Activated naive CD4-positive, alpha-beta T cell treated with anti-CD3 and anti-CD28 coated beads, Interleukin-2, amount 50 U/mL, for 72 hours (primary cell): ENCODE measurements around the gene PPAN. TPM values are rescaled to one million over a fixed set of nuclear protein-coding genes. Genes with fewer than 3 reads are reported as not detected.

ENCODE experiments used
- ATAC-seq, 2 donors: fragments of 150-1000 bp; cut with Tn5 transposase; 2 replicates each; pipeline ENCODE4 v1.10.0; 2021; ENCODE audit warnings: mild to moderate bottlenecking in 2 of 2, moderate library complexity in 2 of 2
- DNase-seq, 2 donors: peaks; one replicate each; pipeline ENCODE4 v3.0.0; 2021 to 2022; ENCODE audit warnings: low spot score in 2 of 2
- H3K27ac Mint-ChIP-seq, 2 donors: one replicate each; pipeline ENCODE4 v1.8.0; 2022; ENCODE audit warnings: mild to moderate bottlenecking in 2 of 2, mixed read lengths in 2 of 2
- H3K36me3 Mint-ChIP-seq, 2 donors: one replicate each; pipeline ENCODE4 v1.8.0; 2022; ENCODE audit warnings: mixed read lengths in 2 of 2
- H3K9me3 Mint-ChIP-seq, 2 donors: one replicate each; pipeline ENCODE4 v1.8.0; 2022; ENCODE audit warnings: mixed read lengths in 2 of 2
- total RNA-seq, 2 donors: library from RNA; stranded (reverse); gene quantifications; one replicate each; pipeline ENCODE4 v1.2.3, GENCODE V29; 2022

PPAN gene
- total RNA-seq, 2 donors from 2014 or later: 52.7 to 209 TPM

- Mint-ChIP-seq H3K27ac (peak overlapping the region in 1 of 2 donors; percentile 60), H3K36me3 (peaks cover 11 to 23% of the 10 kb centered on the region in 2 donors), H3K9me3 (no peaks in the 10 kb centered on the region)
- ATAC-seq (no peak), DNase-seq (no peak)
Measured at GRCh38 chr19:10116866-10117616, 10.9 kb downstream of the PPAN start.

GRCh38 chr19:10118960-10119359 lies 12.8 kb downstream of the PPAN start:
- DNase-seq: peak in 1 of 2 donors; percentile 10
- Mint-ChIP-seq H3K9me3 (no peaks in the 10 kb centered on the region), H3K36me3 (peaks cover 11 to 12% of the 10 kb centered on the region in 2 donors), H3K27ac (peak overlapping the region; percentile 96)
- peak; percentile 1 to 4 for ATAC-seq

DNA sequence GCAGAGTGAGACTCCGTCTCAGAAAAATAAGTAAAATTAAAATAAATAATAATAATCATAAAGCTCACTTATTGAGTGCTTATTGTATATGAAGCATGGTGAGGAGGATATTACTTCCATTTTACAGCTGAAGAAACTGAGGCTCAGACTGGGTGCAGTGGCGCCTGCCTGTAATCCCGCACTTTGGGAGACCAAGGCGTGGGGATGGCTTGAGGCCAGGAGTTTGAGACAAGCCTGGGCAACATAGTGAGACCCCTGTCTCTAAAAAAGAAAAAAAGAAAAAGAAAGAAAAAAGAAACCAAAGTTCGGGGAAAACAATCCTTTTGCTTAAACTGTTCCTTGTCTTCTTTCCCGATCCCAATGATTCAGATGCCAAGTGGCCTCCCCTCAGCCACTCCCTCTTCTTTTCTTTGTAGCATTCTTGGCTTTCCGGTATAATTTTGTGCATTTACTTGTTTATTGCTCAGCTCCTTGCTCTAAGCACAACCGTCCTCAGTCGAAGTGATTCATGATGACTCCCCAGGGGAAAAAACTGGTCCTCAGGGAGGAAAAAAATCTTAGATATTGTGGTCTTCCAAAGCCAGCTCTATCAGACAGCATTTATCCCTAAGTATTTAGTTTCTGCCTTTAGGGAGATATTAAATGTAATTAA lies 14.5 kb downstream of the PPAN start:
- Mint-ChIP-seq H3K9me3 (no peaks in the 10 kb centered on the region), H3K27ac (no peak overlapping the region), H3K36me3 (peaks cover 11 to 12% of the 10 kb centered on the region in 2 donors)
- ATAC-seq: no peak
- no peak for DNase-seq

GRCh38 chr19:10122045-10122444 lies 15.9 kb downstream of the PPAN start:
- H3K27ac Mint-ChIP-seq: peak overlapping the region in 1 of 2 donors; percentile 27
- no peaks in the 10 kb centered on the region for H3K9me3 Mint-ChIP-seq
- peaks cover 11 to 12% of the 10 kb centered on the region in 2 donors for H3K36me3 Mint-ChIP-seq
- DNase-seq (no peak), ATAC-seq (no peak)

DNA sequence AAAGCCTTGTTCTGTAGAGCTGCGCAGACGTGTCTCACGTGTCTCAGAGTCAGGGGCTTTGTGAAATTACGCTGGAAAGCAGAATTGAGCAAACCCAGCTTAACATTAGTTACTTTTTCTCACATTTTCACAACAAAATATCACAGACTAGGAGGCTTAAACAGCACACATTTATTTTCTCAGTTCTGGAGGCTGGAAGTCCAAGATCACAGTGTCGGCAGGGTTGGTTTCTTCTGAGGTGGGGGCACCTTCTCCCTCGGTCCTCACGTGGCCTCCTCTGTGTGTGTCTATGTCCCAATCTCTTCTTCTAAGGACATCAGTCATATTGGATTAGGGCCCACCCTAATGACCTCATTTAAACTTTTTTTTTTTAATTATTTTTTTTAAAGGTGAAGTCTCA lies 18.3 kb downstream of the PPAN start:
- Mint-ChIP-seq H3K27ac (peak overlapping the region in 1 of 2 donors; percentile 7), H3K36me3 (peaks cover 4 to 5% of the 10 kb centered on the region in 2 donors), H3K9me3 (no peaks in the 10 kb centered on the region)
- no peak for ATAC-seq
- no peak for DNase-seq

- DNase-seq: no peak
- no peak for ATAC-seq
- peak overlapping the region in 1 of 2 donors; percentile 65 for H3K27ac Mint-ChIP-seq
Measured at GRCh38 chr19:10126213-10126639, 20.1 kb downstream of the PPAN start.

GRCh38 chr19:10132905-10133304 lies 26.7 kb downstream of the PPAN start:
- H3K36me3 Mint-ChIP-seq: peaks cover 8 to 27% of the 10 kb centered on the region in 2 donors
- peak overlapping the region in 1 of 2 donors; percentile 40 for H3K27ac Mint-ChIP-seq
- DNase-seq (no peak), ATAC-seq (no peak)
- no peaks in the 10 kb centered on the region for H3K9me3 Mint-ChIP-seq

More at GRCh38 chr19:10126213-10126639, 20.1 kb downstream of the PPAN start:
- Mint-ChIP-seq H3K36me3 (peaks cover 0 to 6% of the 10 kb centered on the region in 2 donors), H3K9me3 (no peaks in the 10 kb centered on the region)

GRCh38 chr19:10133596-10133995 lies 27.4 kb downstream of the PPAN start:
- ATAC-seq (peak in 1 of 2 donors; percentile 4), DNase-seq (no peak)
- Mint-ChIP-seq H3K27ac (peak overlapping the region in 1 of 2 donors; percentile 4), H3K36me3 (peaks cover 11 to 29% of the 10 kb centered on the region in 2 donors), H3K9me3 (no peaks in the 10 kb centered on the region)

GRCh38 chr19:10134040-10134439 lies 27.9 kb downstream of the PPAN start:
- no peaks in the 10 kb centered on the region for H3K9me3 Mint-ChIP-seq
- no peak for DNase-seq
- peaks cover 12 to 30% of the 10 kb centered on the region in 2 donors for H3K36me3 Mint-ChIP-seq
- no peak overlapping the region for H3K27ac Mint-ChIP-seq
- peak in 1 of 2 donors; percentile 6 for ATAC-seq

DNA sequence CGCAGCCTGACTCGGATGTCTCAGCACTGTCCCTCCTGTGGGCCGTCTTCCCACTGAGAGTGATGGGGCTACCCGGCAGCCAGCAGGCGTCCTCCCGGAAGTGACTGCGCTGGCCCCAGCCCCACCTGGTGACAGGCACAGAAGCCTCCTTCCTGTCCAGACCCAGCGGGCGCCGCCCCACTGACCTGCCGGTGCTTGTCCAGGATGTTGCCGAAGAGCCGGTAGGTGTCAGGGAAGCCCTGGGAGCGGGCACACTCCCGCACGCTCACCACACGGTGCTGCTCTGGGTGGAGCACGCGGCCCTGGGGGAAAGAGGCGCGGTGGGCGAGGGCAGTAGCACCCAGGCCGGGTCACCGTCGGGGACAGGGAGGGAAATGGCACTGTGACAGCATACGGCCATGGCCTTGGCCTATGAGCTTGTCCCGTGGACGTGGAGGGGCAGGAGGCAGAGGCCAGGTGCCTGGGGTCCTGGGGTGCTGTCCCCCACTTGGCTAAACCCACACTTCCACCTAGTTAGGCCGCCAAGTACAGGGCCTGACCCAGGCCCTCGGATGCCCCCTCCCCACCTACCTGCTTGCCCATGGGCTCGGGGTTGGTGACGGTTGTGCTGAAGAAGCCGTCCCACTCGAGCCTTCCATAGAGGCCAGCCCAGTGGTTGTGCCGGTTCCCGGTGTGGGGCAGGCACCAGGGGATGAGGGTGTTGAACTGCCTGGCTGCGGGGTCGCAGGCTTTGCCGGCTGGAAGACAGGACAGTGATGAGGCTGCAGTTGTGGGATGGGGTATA lies 29.6 kb downstream of the PPAN start:
- DNase-seq (no peak), ATAC-seq (peak; percentile 10 to 28)
- peaks cover 19 to 24% of the 10 kb centered on the region in 2 donors for H3K36me3 Mint-ChIP-seq
- peak overlapping the region in 1 of 2 donors; percentile 29 for H3K27ac Mint-ChIP-seq
- no peaks in the 10 kb centered on the region for H3K9me3 Mint-ChIP-seq

GRCh38 chr19:10136936-10137335 lies 30.8 kb downstream of the PPAN start:
- Mint-ChIP-seq H3K36me3 (peaks cover 17 to 29% of the 10 kb centered on the region in 2 donors), H3K9me3 (no peaks in the 10 kb centered on the region), H3K27ac (peak overlapping the region; percentile 71 to 85)
- DNase-seq (no peak), ATAC-seq (no peak)

GRCh38 chr19:10137751-10138682 lies 31.9 kb downstream of the PPAN start:
- no peak for ATAC-seq
- Mint-ChIP-seq H3K36me3 (peaks cover 19 to 33% of the 10 kb centered on the region in 2 donors), H3K27ac (no peak overlapping the region), H3K9me3 (no peaks in the 10 kb centered on the region)
- no peak for DNase-seq

DNA sequence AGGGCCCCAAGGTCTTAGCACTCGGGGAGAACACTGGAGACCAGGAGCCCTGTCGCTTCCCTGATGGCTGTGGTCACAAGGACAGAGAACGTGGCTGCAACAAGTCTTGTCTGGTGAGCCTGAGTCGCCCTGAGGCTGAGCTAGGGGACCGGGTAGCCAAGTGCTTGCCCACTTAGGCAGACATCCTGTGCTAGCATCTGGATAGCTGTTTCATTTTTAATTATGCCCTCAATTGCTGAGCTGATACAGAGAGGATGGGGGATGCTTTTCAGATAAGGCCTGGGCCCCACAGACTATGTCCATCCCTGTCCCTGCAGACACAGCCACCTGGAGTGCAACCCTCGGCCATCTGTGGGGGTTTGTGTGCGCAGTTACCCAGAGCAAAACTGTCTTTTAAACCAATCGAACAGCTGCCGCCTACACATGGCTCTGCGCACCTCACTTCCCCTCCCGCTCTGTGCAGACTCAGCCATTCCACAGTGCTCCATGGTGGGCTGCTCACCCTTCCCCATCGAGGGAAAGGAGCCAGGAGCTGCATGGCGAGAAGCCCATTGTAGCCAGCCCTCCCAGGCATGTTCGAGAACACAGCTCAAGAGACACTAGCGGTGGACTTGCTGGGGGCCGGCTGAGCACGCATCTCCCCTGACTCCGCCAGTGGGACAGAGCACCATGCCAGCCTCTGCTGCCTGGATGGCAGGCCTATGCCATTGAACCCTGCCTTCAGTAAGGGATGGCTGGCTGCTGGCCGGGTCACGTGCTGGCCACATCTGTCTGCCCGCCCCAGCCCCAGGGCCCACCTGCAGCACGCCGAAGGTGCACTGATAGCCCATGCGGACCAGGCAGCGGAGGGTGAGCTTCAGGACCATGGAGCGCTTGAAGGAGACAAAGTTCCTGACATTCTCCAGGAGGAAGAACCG lies 33.0 kb downstream of the PPAN start:
- peaks cover 18 to 32% of the 10 kb centered on the region in 2 donors for H3K36me3 Mint-ChIP-seq
- DNase-seq: no peak
- no peak for ATAC-seq
- no peaks in the 10 kb centered on the region for H3K9me3 Mint-ChIP-seq
- H3K27ac Mint-ChIP-seq: no peak overlapping the region

GRCh38 chr19:10139952-10140351 lies 33.8 kb downstream of the PPAN start:
- Mint-ChIP-seq H3K27ac (no peak overlapping the region), H3K9me3 (no peaks in the 10 kb centered on the region), H3K36me3 (peaks cover 18 to 33% of the 10 kb centered on the region in 2 donors)
- DNase-seq: no peak
- ATAC-seq: no peak

- ATAC-seq: no peak
- H3K27ac Mint-ChIP-seq: peak overlapping the region; percentile 53 to 86
- no peaks in the 10 kb centered on the region for H3K9me3 Mint-ChIP-seq
- no peak for DNase-seq
- peaks cover 33 to 49% of the 10 kb centered on the region in 2 donors for H3K36me3 Mint-ChIP-seq
Measured at GRCh38 chr19:10141479-10141878, 35.3 kb downstream of the PPAN start.
